HepG2 (cell line): ENCODE data around the gene SERPINF2. TPM values are rescaled to one million over a fixed set of nuclear protein-coding genes. Genes with fewer than 3 reads are reported as not detected.
A peak's percentile ranks its signal among the peaks of the same experiment; 100 is the strongest.

ENCODE experiments used
- CREB1 ChIP-seq, 2 experiments: fragments of 450-650 bp in 1 of 2; IDR thresholded peaks; 2 replicates each; pipeline ENCODE4 v1.6.1; 2016 to 2017; ENCODE audit warnings: control low read depth in 1 of 2, mild to moderate bottlenecking in 1 of 2, missing compliant biosample characterization in 1 of 2, missing genetic modification characterization in 1 of 2
- DBP ChIP-seq: sonication (generic); formaldehyde crosslinking; IDR thresholded peaks from 2 replicates; pipeline ENCODE4 v1.4.0; 2020; ENCODE audit warnings: missing genetic modification reagents; ENCODE audit errors: not compliant biosample characterization
- FOXK1 ChIP-seq: sonication (generic); formaldehyde crosslinking; IDR thresholded peaks from 2 replicates; pipeline ENCODE4 v1.4.0; 2020; ENCODE audit warnings: low read depth, missing genetic modification reagents, borderline replicate concordance
- MEIS1 ChIP-seq: sonication (generic); formaldehyde crosslinking; IDR thresholded peaks from 2 replicates; pipeline ENCODE4 v1.9.0; 2021; ENCODE audit warnings: mild to moderate bottlenecking, missing genetic modification reagents, moderate library complexity, borderline replicate concordance
- MTF1 ChIP-seq: sonication (generic); formaldehyde crosslinking; IDR thresholded peaks from 2 replicates; pipeline ENCODE4 v1.5.0; 2020; ENCODE audit warnings: missing genetic modification reagents
- NCOA1 ChIP-seq: sonication (generic); formaldehyde crosslinking; IDR thresholded peaks from 2 replicates; pipeline ENCODE4 v1.9.0; 2021; ENCODE audit warnings: missing genetic modification reagents
- NCOA5 ChIP-seq: sonication (generic); formaldehyde crosslinking; IDR thresholded peaks from 2 replicates; pipeline ENCODE4 v1.4.0; 2020; ENCODE audit warnings: missing genetic modification reagents
- NFKB2 ChIP-seq: sonication (generic); formaldehyde crosslinking; IDR thresholded peaks from 2 replicates; pipeline ENCODE4 v1.4.0; 2020; ENCODE audit warnings: missing genetic modification reagents, borderline replicate concordance
- NR2C2 ChIP-seq: sonication (generic); formaldehyde crosslinking; IDR thresholded peaks from 2 replicates; pipeline ENCODE4 v1.4.0; 2020; ENCODE audit warnings: missing genetic modification reagents, mild to moderate bottlenecking, moderate library complexity, borderline replicate concordance
- PAWR ChIP-seq: sonication (generic); formaldehyde crosslinking; IDR thresholded peaks from 2 replicates; pipeline ENCODE4 v1.4.0; 2020; ENCODE audit warnings: missing genetic modification reagents, mild to moderate bottlenecking, borderline replicate concordance
- PHF8 ChIP-seq: sonication (generic); formaldehyde crosslinking; IDR thresholded peaks from 2 replicates; pipeline ENCODE4 v1.5.0; 2020; ENCODE audit warnings: missing genetic modification reagents
- SALL1 ChIP-seq: sonication (generic); formaldehyde crosslinking; IDR thresholded peaks from 2 replicates; pipeline ENCODE4 v1.8.0; 2022; ENCODE audit warnings: mild to moderate bottlenecking, missing genetic modification reagents
- SP4 ChIP-seq: sonication (generic); formaldehyde crosslinking; IDR thresholded peaks from 2 replicates; pipeline ENCODE4 v1.8.1; 2023; ENCODE audit warnings: mild to moderate bottlenecking, missing genetic modification reagents
- ZFY ChIP-seq: sonication (generic); formaldehyde crosslinking; IDR thresholded peaks from 2 replicates; pipeline ENCODE4 v1.4.0; 2020; ENCODE audit warnings: missing genetic modification reagents
- ZKSCAN1 ChIP-seq: fragments of 150-350 bp; IDR thresholded peaks from 2 replicates; pipeline ENCODE4 v1.6.1; 2014; ENCODE audit warnings: low read length
- ZNF510 ChIP-seq: sonication (generic); formaldehyde crosslinking; IDR thresholded peaks from 2 replicates; pipeline ENCODE4 v1.4.0; 2020; ENCODE audit warnings: low read depth, mild to moderate bottlenecking, missing genetic modification reagents
- ZNF597 ChIP-seq: sonication (generic); formaldehyde crosslinking; IDR thresholded peaks from 2 replicates; pipeline ENCODE4 v1.5.0; 2020; ENCODE audit warnings: missing genetic modification reagents
- ZNF614 ChIP-seq: IDR thresholded peaks from 2 replicates; pipeline ENCODE4 v1.6.1; 2018; ENCODE audit warnings: missing biosample characterization, missing genetic modification reagents, inconsistent platforms, borderline replicate concordance
- ZNF790 ChIP-seq: sonication (generic); formaldehyde crosslinking; IDR thresholded peaks from 2 replicates; pipeline ENCODE4 v1.8.0; 2022; ENCODE audit warnings: missing genetic modification reagents, mild to moderate bottlenecking, borderline replicate concordance
- ZNF841 ChIP-seq: sonication (generic); formaldehyde crosslinking; IDR thresholded peaks from 2 replicates; pipeline ENCODE4 v1.8.1; 2023; ENCODE audit warnings: missing genetic modification reagents, borderline replicate concordance
- polyA plus RNA-seq, 8 experiments: library from polyadenylated mRNA; depleted of rRNA in 3 of 8; stranded (reverse) in 7 of 8; unstranded in 1 of 8; fragments of >200 nt; fragmentation: Illumina TruSeq in 4 of 8; extraction: Trizol in 4 of 8; gene quantifications; 2 replicates each; pipeline versions ENCODE4 v1.2.1 to v1.2.3, GENCODE V29; 2011 to 2016; ENCODE audit warnings: low read depth in 4 of 8, missing spikeins in 1 of 8, mixed read lengths in 1 of 8; ENCODE audit not compliant: insufficient read depth in 1 of 8
- total RNA-seq, 5 experiments: library from RNA; depleted of rRNA; stranded (reverse); fragments of >200 nt; fragmentation: Illumina TruSeq; extraction: Trizol; gene quantifications; 2 replicates each; pipeline ENCODE4 v1.2.3, GENCODE V29; 2016; ENCODE audit warnings: low read depth in 1 of 5
- TF ChIP-seq, protein P1 (sequence below): IDR thresholded peaks from 2 replicates; pipeline ENCODE4 v1.6.1; 2012; ENCODE audit warnings: low read depth, low read length, improper control_type of control experiment
- TF ChIP-seq, protein P2 (sequence below): sonication (generic); formaldehyde crosslinking; IDR thresholded peaks from 2 replicates; pipeline ENCODE4 v1.8.1; 2023; ENCODE audit warnings: mild to moderate bottlenecking, missing genetic modification reagents, borderline replicate concordance
- TF ChIP-seq, protein P3 (sequence below): sonication (generic); formaldehyde crosslinking; IDR thresholded peaks from 2 replicates; pipeline ENCODE4 v1.4.0; 2020; ENCODE audit warnings: low read depth, missing genetic modification reagents

Gene SERPINF2
- total and polyA plus RNA-seq, 2 of the 13 experiments (the other 11 are each of a cell fraction or from before 2014, with no cell fraction given), result 309 to 548 TPM

DNA sequence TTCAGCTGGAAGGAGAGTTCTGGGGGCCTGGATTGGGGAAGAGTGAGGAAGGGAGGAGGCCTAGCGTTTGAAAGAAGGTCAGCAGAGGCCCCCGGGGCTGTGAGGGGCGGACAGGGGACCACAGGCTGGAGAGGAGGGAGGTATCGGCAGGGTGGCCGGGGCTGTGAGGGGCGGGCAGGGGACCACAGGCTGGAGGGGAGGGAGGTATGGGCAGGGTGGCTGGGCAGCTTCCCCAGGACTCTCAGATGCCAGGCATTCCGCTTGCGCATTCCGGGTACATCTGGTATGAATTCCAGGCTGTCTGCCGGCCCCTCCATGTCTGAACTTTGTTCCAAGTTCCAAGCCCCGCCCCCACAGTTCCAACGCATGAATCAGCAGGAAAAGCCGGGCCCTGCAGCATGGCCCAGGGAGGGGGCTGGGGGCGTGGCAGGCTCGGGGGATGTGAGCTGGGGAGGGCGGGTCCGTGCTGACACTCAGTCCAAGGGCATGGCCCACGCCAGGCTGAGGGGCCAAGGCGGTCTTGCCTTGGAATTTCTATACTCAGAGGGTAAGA lies 28.2 kb upstream of the SERPINF2 start (continued):
- TF ChIP-seq SP4 (CRISPR knock-in tag) (no peak), ZNF510 (CRISPR knock-in tag) (no peak), NCOA5 (CRISPR knock-in tag) (no peak), NR2C2 (CRISPR knock-in tag) (0 out of 2 replicates have a peak, but pooled peaks have one; percentile 37), DBP (CRISPR knock-in tag) (no peak), ZNF790 (CRISPR knock-in tag) (no peak), MEIS1 (CRISPR knock-in tag) (no peak), ZFY (CRISPR knock-in tag) (no peak), SALL1 (CRISPR knock-in tag) (peak; percentile 82), CREB1 (IDR thresholded peaks at IDR 0.05) (peak; percentile 41), CREB1 (CRISPR knock-in tag; IDR thresholded peaks at IDR 0.05) (peak; percentile 61), PHF8 (no peak), ZNF614 (CRISPR knock-in tag) (no peak; the same call in 1 of the 2 replicates), ZNF841 (CRISPR knock-in tag) (no peak), FOXK1 (peak; percentile 77; the same call in 1 of the 2 replicates), ZKSCAN1 (no peak), PAWR (CRISPR knock-in tag) (no peak), NFKB2 (CRISPR knock-in tag) (no peak), NCOA1 (CRISPR knock-in tag) (no peak; the same call in 1 of the 2 replicates), ZNF597 (CRISPR knock-in tag) (no peak), MTF1 (no peak)
- TF ChIP-seq, protein P1, sequence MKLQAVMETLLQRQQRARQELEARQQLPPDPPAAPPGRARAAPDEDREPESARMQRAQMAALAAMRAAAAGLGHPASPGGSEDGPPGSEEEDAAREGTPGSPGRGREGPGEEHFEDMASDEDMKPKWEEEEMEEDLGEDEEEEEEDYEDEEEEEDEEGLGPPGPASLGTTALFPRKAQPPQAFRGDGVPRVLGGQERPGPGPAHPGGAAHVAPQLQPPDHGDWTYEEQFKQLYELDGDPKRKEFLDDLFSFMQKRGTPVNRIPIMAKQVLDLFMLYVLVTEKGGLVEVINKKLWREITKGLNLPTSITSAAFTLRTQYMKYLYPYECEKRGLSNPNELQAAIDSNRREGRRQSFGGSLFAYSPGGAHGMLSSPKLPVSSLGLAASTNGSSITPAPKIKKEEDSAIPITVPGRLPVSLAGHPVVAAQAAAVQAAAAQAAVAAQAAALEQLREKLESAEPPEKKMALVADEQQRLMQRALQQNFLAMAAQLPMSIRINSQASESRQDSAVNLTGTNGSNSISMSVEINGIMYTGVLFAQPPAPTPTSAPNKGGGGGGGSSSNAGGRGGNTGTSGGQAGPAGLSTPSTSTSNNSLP, result no peak
- TF ChIP-seq, protein P2, sequence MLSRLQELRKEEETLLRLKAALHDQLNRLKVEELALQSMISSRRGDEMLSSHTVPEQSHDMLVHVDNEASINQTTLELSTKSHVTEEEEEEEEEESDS (CRISPR knock-in tag), result no peak
- TF ChIP-seq, protein P3, sequence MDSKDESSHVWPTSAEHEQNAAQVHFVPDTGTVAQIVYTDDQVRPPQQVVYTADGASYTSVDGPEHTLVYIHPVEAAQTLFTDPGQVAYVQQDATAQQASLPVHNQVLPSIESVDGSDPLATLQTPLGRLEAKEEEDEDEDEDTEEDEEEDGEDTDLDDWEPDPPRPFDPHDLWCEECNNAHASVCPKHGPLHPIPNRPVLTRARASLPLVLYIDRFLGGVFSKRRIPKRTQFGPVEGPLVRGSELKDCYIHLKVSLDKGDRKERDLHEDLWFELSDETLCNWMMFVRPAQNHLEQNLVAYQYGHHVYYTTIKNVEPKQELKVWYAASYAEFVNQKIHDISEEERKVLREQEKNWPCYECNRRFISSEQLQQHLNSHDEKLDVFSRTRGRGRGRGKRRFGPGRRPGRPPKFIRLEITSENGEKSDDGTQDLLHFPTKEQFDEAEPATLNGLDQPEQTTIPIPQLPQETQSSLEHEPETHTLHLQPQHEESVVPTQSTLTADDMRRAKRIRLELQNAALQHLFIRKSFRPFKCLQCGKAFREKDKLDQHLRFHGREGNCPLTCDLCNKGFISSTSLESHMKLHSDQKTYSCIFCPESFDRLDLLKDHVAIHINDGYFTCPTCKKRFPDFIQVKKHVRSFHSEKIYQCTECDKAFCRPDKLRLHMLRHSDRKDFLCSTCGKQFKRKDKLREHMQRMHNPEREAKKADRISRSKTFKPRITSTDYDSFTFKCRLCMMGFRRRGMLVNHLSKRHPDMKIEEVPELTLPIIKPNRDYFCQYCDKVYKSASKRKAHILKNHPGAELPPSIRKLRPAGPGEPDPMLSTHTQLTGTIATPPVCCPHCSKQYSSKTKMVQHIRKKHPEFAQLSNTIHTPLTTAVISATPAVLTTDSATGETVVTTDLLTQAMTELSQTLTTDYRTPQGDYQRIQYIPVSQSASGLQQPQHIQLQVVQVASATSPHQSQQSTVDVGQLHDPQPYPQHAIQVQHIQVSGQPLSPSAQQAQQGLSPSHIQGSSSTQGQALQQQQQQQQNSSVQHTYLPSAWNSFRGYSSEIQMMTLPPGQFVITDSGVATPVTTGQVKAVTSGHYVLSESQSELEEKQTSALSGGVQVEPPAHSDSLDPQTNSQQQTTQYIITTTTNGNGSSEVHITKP (CRISPR knock-in tag), result 0 out of 2 replicates have a peak, but pooled peaks have one; percentile 44
